Measurements from ENCODE around the gene BSCL2. TPM values are rescaled to one million over a fixed set of nuclear protein-coding genes. Genes with fewer than 3 reads are reported as not detected.

BSCL2 gene
- total RNA-seq, 1 experiment from 2014 or later = 97.2 TPM

GRCh38 chr11:62678770-62679696 is 28.2 kb downstream of the BSCL2 start, which contains the start of gene UBXN1 (continued):
- TF ChIP-seq CREB1 (CRISPR knock-in tag; IDR thresholded peaks at IDR 0.05) (0 out of 2 replicates have a peak, but pooled peaks have one; percentile 51), NFATC4 (CRISPR knock-in tag; IDR thresholded peaks at IDR 0.05) (no peak), FOXJ3 (CRISPR knock-in tag; IDR thresholded peaks at IDR 0.05; ENCODE audit: borderline replicate concordance) (no peak), GRHL2 (CRISPR knock-in tag; IDR thresholded peaks at IDR 0.05; ENCODE audit: insufficient replicate concordance, severe bottlenecking) (no peak), E2F4 (CRISPR knock-in tag; IDR thresholded peaks at IDR 0.05; ENCODE audit: borderline replicate concordance, low read depth) (no peak), ZNF423 (CRISPR knock-in tag; IDR thresholded peaks at IDR 0.05) (no peak), IRF2 (CRISPR knock-in tag; IDR thresholded peaks at IDR 0.05; ENCODE audit: borderline replicate concordance, low read depth) (no peak), GABPB1 (CRISPR knock-in tag; IDR thresholded peaks at IDR 0.05) (peak; percentile 77), ELF4 (CRISPR knock-in tag; IDR thresholded peaks at IDR 0.05; ENCODE audit: low read depth) (no peak), CTCF (IDR thresholded peaks at IDR 0.05) (no peak), OVOL2 (CRISPR knock-in tag; IDR thresholded peaks at IDR 0.05; ENCODE audit: borderline replicate concordance) (no peak), ZNF532 (CRISPR knock-in tag; IDR thresholded peaks at IDR 0.05; ENCODE audit: borderline replicate concordance) (no peak), CREM (CRISPR knock-in tag; IDR thresholded peaks at IDR 0.05) (0 out of 2 replicates have a peak, but pooled peaks have one; percentile 39), ZMAT4 (CRISPR knock-in tag; IDR thresholded peaks at IDR 0.05) (no peak), ZNF512 (CRISPR knock-in tag; IDR thresholded peaks at IDR 0.05; ENCODE audit: borderline replicate concordance) (no peak), USF1 (CRISPR knock-in tag; IDR thresholded peaks at IDR 0.05) (peak; percentile 99), SOX15 (CRISPR knock-in tag; IDR thresholded peaks at IDR 0.05) (no peak), MYBL2 (CRISPR knock-in tag; IDR thresholded peaks at IDR 0.05) (0 out of 2 replicates have a peak, but pooled peaks have one; percentile 50), TCF7 (CRISPR knock-in tag; IDR thresholded peaks at IDR 0.05; ENCODE audit: low read depth) (no peak), PRDM15 (CRISPR knock-in tag; IDR thresholded peaks at IDR 0.05) (no peak), ETV6 (CRISPR knock-in tag; IDR thresholded peaks at IDR 0.05) (peak; percentile 64; the same call in 1 of the 2 replicates), GTF2I (CRISPR knock-in tag; conservative IDR thresholded peaks at IDR 0.05) (no peak), MAX (CRISPR knock-in tag; IDR thresholded peaks at IDR 0.05) (peak; percentile 86), SMAD3 (CRISPR knock-in tag; IDR thresholded peaks at IDR 0.05; ENCODE audit: borderline replicate concordance) (0 out of 2 replicates have a peak, but pooled peaks have one; percentile 48)
